CD4-positive, alpha-beta T cell treated with Interleukin-6 at 100 ng/mL for 8 hours (primary cell): ENCODE measurements around the gene FBXL5.
"Not testable (repeated sequence)": the region's sequence is repeated elsewhere in the genome, so short reads cannot be mapped to it uniquely, and the experiment has no call there.

Experiments used
- DNase-seq: peaks from one replicate; pipeline ENCODE4 v3.0.0-alpha.2; 2020; ENCODE audit warnings: mixed read lengths, low spot score

The FBXL5 gene

DNA sequence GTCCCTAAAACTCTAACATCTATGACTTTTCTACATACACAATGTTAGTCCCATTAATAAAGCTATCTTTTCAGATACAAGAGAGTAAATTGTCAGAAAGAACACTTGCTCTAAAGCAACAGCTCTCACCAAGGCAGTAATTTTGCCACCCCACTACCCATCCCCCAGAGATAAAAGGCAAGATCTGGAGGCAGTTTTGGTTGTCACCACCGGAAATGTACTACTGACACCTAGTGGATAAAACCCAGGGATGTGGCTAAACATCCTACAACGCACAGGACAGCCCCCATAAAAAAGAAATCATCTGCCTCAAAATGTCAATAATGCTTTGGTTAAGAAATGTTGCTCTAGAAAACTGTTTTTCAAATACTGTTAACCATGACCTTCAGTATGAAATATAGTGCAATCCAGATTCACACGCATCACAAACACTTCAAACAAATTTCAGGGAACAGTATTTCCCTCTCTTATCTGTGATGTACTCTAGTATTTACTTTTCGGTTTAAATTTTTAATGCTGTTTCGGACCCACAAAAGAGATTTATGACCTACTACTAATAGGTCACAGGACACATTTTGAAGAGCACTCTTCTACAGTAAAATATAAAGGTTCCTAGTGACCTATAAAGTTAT is 5.1 kb downstream of the FBXL5 start:
- peak; percentile 76 for DNase-seq

DNA sequence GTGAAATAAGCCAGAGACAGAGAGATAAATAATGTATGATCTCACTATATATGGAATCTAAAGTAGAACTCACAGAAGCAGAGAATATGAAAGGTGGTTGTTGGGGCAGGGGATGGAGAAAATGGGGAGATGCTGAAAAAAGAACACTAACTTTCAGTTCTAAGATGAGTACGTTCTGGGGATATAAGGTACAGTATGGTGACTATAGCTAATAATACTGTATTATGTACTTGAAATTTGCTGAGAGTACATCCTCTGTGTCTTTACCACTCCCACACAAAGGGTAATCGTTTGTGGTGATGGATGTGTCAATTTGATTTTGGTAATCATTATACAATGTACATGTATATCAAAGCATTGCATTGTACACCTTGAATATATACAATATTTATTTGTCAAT is 6.6 kb downstream of the FBXL5 start:
- DNase-seq: no peak

DNA sequence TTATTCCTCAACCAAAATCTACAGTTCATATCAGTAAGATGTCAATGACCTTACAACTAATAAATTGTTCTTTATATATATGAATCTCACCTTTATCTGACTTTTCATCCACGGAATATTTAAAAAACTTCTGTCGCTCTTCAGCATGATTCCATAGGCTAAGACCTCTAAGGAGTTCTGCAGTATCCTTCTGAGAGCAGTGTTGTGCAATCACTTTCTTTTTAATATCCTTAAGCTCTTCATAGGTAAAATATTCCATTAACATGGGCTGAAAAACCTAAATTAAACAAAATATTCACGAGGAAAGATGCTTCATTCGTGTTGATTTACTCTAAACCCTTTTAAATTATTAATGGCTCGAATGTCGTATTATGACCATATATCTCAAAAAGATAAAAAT is 16.7 kb downstream of the FBXL5 start:
- DNase-seq: no peak

DNA sequence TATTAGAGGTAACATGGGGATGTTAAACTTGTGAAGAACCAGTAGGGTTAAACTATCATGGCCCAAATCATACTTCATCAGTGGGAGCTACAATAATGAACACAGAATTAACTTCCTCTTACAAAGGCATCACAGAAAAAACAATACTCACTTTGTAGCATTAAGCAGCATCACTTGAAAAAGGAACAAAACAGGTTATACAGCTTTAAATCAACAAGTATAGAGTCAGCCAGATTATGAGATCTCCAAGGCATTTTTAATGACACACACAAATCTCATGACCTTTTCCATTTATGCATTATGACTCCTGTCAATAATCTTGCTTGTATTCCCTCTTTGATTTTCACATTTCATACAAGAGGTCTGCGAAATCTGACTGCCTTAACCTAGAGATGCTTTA is 18.3 kb downstream of the FBXL5 start:
- no peak for DNase-seq

DNA sequence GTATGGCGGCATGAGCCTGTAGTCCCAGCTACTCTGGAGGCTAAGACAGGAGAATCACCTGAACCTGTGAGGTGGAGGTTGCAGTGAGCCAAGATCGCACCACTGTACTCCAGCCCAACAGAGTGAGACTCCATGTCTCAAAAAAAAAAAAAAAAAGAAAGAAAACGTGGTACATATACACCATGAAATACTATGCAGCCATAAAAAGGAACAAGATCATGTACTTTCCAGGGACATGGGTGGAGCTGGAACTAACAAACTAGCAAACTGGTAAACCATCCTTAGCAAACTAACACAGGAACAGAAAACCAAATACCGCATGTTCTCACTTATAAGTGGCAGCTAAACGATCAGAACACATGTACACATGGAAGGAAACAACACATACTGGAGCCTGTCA is 37.8 kb downstream of the FBXL5 start:
- DNase-seq: not testable (repeated sequence)

DNA sequence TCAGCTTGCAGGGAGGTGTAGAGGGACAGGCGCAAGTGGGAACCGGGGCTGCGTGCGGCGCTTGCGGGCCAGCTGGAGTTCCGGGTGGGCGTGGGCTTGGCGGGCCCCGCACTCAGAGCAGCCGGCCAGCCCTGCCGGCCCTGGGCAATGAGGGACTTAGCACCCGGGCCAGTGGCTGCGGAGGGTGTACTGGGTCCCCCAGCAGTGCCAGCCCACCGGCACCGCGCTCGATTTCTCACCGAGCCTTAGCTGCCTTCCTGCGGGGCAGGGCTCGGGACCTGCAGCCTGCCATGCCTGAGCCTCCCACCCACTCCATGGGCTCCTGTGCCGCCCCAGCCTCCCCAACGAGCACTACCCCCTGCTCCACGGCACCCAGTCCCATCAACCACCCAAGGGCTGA is 40.3 kb downstream of the FBXL5 start:
- DNase-seq: not testable (repeated sequence)

DNA sequence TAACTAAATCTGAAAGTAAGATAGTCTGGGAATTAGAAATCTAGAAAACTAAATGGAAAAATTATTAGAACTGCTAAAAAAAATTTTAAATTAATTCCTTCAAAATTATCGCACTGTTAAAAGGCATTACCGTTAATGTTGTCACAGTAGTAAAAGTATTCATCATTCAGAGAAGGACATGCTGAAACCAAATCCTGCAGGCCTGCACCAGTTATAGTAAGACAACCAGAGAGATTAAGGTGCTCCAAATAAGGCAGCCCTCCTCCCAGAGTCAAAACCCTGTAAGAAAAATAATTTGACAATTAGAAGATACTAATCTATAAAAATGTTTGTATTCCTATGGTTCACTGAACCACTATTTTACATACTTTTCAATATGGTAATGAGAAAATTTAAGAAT is 43.0 kb downstream of the FBXL5 start:
- no peak for DNase-seq

DNA sequence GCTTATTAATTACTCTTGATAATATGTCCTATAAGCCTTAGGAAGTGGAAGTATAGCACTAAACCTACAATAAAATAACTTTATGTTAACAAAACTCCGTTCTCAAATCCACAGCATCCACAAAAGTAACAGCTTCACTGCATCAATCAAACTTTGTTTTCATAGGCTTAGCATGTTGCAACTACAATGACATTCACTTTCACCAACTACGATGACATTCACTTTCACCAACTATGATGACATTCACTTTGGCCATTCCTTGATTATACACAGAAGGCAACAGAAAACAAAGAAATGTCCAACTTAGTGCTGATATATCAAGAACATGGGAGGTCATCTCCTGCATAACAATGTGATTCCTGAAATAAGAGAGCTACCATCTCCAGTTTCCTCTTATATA is 44.3 kb downstream of the FBXL5 start:
- DNase-seq: no peak

DNA sequence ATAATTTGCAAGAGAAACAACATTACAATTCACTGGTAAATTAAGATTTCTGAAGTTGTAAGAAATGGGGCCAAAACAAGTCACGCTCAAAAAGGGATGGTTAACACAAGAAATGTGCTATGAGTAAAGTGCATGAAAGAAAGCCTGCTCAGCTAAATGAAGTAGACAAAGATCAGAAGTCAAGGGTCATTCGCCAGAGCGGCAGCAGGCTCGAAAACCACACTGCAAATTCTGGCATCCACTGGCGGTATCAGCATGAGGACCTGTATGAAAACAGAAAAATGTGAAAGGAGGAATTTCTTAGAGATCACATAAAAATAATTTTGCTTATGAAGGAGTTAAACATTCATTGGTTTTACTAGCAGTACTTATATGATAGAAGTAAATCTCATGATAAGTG is 49.6 kb downstream of the FBXL5 start:
- no peak for DNase-seq

DNA sequence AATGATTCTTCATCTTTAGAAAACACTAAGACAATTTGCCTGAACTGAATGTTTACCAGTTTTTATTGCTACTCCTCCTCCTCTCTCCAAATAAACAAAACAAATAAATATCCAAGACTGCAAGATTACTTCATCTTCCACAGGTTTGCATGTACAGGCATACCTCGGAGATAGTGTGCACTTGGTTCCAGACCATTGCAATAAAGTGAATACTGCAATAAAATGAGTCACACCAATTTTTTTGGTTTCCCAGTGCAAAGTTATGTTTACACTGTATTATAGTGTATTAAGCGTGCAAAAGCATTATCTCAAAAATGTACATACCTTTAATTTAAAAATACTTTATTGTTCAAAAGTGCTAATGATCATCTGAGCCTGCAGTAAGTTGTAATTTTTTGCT is 53.3 kb downstream of the FBXL5 start:
- DNase-seq: no peak

DNA sequence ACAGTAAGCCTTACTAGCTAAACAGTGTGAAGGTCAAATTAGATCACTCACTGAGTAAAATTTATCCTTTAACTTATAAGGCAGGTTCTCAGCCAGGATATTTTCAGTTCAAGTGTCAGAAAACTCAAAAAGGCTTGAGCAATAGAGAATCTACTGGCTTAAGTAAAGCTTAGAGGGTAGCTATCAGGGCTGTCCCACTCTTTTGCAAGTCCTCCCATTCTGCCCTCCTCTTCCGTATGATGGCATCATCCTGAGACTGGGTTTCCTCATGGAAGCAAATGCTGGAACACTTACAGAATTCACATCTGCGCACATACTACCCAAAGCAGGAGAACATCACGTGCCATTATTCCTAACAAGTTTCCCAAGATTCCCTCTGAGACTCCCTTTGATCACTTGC is 55.0 kb downstream of the FBXL5 start:
- DNase-seq: no peak

DNA sequence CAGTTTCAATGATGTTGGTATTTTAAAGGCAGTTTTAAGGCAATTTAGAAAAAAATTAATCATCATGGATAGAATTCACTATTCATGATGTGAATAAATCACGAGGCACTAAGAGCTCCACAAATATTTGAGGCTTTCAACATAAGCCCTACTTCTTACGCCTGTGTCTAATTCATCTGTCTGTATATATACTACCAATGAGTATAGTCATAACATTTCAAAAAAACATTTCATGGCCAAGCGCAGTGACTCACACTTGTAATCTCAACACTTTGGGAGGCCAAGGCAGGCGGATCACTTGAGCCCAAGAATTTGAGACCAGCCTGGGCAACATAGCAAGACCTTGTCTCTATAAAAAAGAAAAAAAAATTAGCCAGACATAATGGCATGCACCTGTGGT is 56.5 kb downstream of the FBXL5 start:
- no peak for DNase-seq

DNA sequence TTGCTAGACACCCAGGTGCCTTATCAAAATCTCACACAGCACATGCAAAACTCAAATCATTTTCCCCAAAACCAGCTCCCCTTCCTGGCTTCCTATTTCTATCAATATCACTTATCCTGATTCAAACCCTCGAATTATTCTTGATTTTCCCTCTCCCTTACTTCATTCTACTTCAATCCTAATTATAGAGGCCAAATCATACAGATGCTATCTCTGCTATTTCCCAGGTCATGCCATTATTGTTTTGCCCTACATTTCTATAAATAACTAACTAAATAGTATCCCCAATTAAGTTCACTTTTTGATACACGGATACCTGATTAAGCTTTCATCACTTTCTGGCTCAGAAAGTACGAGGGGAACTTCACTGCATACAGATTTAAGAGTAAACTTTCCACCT is 62.4 kb downstream of the FBXL5 start:
- DNase-seq: no peak

DNA sequence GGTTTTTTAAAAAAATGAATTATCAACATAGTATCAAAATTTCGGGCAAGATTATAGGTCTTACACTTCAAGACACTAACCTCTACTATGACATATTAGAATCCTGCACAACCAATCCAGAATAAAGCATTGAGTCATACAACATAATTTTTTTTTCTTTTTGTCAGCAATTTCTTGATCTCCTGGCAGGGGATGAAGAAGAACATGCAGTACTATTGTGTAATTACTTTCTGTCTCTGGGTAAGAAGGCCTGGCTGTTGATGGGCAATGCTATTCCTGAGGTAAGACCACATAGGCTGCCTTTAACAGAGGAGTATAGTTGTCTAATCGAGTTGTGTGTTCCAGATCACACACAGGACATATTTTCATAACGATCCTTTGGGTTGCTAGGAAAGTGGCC is 67.5 kb downstream of the FBXL5 start:
- DNase-seq: no peak

DNA sequence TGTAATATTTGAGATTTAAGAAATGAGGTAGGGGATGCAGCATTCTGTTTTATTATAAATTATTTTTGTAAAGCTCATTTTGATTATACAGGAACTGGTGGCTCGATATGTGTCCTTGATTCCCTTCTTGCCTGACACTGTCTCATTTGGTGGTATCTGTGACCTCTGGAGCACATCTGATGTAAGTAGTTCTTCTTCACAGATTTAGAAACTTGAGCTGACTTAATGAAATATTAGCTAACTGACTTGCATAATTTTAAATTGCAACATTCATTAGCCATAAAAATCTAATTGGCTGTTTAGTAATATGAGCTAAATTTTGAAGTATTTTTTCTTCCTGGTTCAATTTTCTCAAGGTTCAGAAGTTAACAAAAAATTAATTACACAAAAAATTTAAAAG is 69.1 kb downstream of the FBXL5 start:
- DNase-seq: no peak

DNA sequence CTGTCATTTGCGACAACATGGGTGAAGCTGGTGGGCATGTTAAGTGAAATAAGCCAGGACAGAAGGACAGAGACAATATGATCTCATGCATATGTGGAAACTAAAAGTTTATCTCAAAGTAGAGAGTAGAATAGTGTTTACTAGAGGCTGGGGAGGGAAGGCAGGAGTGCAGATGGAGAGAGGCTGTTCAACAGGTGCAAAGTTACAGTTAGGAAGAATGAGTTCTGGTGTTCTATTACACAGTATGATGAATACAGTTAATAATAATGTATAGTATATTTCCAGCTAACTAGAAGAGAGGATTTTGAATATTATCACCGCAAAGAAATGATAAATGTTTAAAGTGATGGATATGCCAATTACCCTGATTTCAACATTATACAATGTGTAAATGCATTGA is 69.8 kb downstream of the FBXL5 start:
- DNase-seq: no peak

DNA sequence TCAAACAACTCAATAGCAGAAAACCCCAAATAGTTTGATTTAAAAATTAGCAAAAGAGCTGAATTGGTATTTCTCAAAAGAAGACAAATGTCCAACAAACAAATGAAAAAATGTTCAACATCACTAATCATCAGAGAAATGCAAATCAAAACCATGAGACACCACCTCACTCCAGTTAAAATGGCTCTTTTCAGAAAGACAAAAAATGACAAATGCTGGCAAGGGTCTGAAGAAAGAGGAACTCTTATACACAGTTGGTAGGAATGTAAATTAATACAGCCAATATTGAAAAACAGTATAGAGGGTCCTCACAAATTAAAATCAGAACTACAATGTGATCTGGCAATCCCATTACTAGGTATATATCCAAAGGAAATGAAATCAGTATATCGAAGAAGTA is 70.4 kb downstream of the FBXL5 start:
- DNase-seq: no peak

DNA sequence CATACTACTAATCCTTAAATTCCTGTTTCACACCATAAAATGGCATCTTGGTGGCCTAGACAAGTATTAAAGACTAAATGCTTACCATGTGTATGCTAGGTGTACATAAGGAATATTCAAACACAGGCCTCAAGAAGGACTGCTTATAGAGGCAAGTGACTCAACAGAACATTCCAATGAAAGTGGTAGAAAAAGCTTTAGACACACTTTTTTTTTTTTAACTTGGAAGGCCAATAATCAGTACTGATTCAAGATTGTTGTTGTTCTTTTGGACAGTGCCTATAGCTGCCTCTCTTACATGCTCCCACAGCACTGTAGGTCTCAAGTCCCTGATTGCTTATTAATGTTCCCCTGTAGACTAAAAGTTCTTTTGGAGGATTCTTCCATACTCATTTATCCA is 77.6 kb downstream of the FBXL5 start:
- DNase-seq: no peak

DNA sequence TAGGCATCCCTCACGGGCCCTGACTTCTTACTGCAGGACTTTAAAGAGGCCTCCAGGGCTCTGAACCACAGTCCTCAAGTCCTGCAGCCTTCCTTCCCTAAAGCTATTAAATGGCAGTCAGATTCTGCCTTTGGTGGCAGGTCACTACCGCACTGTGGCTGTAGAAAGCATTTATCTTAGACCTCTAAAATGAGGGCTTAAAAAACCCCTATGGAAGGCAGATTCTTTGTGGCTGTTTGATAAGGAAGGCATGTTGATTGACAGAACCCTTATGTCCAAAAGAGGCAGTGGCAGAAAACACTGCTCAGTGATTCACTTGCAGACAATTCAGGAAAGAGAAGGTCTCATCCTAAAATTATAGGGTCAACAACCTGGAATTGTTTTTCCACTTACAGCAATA is 79.2 kb downstream of the FBXL5 start:
- no peak for DNase-seq

DNA sequence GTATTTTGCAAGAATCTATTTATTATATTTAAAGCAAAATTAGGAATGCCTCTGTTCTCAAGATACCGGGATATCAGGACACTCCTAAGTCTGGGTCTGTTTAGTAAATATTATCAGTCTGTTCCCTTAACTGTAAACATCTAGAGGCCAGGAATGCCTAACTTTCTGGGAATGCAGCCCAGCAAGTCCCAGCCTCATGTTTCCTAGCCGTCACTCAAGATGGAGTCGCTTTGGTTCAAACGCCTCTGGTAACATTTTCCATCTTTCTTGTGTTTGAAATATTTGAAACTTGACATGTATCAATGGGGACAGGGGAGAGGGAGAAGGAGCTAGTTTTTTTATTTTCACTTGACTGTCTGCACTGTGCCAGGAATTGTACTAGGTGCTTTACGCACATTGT is 85.4 kb downstream of the FBXL5 start:
- no peak for DNase-seq

DNA sequence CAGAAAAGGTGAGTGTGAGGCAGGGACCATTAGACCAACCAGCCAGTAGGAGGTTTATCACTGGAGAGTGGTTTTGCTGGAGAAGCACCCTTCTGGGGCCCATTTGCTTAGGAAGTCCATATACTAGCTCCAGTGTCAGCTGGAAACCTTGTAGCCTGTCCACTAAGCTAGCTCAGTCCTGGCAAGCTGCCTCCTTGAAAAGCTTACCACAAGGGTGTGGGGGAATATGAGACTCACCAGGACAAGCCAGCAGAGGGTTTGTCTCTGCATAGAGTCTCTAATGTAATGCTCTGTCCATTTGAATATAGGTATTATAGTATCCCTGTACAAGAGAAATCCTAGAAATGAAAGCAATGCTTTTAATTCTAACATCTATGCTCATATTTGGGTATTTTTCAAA is 86.3 kb downstream of the FBXL5 start:
- DNase-seq: no peak

DNA sequence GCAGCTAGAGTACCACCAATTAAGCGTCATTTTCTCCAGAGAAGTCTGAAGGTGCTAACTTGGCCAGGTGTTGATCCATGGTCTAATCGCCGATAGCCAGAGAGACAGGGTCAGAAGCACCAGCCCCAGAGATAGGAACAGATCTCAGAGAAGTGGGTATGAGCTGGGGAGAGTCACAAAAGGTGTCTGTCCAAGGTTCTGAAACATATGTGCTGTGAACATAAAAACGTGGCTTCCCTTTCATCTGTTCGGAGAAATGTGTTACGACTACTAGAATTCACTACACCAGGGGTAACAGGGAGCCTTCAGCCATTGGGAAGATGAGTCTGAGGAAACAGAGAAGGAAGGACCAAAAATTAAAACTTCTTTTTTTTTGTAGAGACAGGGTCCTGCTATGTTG is 91.3 kb downstream of the FBXL5 start:
- no peak for DNase-seq

DNA sequence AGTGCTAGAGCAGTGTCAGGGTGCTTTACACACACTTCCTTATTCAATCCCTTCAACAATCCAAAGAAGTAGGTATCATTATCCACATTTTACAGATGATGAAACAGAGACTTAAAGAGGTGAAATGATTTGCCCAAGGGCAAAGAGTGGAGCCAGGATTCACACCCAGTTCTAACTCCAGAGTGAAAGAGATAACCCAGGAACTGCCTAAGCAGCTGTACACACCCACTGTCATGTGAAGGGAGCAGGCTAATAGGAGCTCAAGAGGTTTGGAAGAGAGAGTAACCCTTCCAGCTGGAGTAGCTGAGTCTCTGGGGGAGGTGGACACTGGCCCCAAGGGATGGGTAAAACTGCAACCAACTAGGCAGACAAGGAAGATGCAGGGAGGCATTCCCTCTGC is 92.5 kb downstream of the FBXL5 start:
- DNase-seq: no peak

DNA sequence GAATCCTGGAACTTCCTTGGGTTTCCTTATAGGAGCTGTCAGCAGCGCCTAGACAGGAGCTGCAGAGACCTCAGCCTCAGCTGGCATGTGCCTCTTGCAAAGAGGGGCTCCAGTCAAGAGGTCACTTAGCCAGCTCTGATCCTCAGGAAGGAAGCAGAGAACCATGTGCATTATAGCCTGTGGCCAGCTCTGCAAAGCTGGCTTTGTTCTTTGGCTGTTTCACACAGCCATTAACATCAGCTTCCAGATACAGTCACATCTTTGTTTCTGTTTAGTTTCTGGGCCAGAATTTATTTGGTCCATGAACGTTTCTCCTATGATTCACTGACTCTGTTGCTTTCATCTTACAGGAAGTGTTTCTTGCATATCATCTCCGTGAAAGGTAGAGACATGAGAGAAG is 93.0 kb downstream of the FBXL5 start:
- no peak for DNase-seq

DNA sequence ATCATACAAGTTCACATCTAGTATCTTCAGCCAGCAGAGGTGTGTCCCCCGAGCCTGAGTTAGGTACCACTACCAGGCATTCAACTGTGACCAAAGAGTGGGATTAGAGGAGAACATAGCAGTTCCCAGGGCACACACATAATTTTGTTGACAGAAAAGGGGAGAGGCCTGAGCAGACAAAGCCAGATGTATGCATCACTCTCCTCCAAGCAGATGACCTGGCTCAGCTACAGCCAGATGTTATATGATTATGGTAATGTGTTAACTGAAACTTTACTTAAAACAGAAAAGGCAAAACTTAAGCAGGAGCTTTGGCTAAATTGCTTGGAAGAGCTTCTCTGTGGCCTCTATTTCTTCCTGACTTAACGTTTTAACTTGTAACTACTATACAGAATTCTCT is 96.6 kb downstream of the FBXL5 start:
- no peak for DNase-seq
